Ectodermal cell (in vitro differentiated cells): ENCODE data around the gene AMBRA1.

Experiments
- H3K27ac ChIP-seq: 2 replicates; pipeline ENCODE4 v1.7.0; 2013; ENCODE audit warnings: mild to moderate bottlenecking, low read depth, low read length; ENCODE audit not compliant: insufficient read depth, poor library complexity, severe bottlenecking
- H3K27me3 ChIP-seq: 2 replicates; pipeline ENCODE4 v1.7.0; 2013; ENCODE audit warnings: mild to moderate bottlenecking, low read length; ENCODE audit not compliant: insufficient read depth, control insufficient read depth, poor library complexity, severe bottlenecking
- H3K36me3 ChIP-seq: one replicate; pipeline ENCODE4 v1.7.0; 2013; ENCODE audit warnings: low read length; ENCODE audit not compliant: control insufficient read depth, insufficient read depth
- H3K4me1 ChIP-seq: one replicate; pipeline ENCODE4 v1.7.0; 2013; ENCODE audit warnings: low read length; ENCODE audit not compliant: control insufficient read depth, insufficient read depth
- H3K4me3 ChIP-seq: 2 replicates; pipeline ENCODE4 v1.7.0; 2013; ENCODE audit warnings: low read depth, low read length, control low read depth; ENCODE audit not compliant: insufficient read depth
- H3K9me3 ChIP-seq: 2 replicates; pipeline ENCODE4 v1.7.0; 2013; ENCODE audit warnings: mild to moderate bottlenecking, low read length, moderate library complexity; ENCODE audit not compliant: control insufficient read depth
- WGBS, 2 experiments: methylation state at CpG; one replicate each; pipeline ENCODE4 v1.1.7; 2013; ENCODE audit warnings: missing lambda C conversion rate in 2 of 2; 5-methylcytosine and 5-hydroxymethylcytosine counted together

The AMBRA1 gene

DNA sequence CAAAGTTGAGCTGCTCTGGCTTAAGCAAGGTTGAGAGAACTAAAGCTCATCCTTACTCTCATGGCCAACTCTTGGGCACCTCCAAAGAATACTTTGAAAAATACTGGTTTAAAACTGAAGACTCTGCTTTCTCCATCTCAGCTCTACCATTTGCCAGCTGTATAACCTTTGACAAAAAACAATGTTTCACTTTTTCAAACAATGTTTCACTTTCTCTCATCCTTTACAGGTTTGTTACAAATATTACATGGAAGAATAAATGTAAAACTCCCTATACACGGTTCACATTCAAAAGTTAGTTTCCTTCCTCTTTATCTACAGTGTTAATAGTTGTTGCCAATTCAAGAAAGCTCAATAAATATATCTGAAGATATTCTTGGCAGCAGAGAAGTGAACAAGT is 19.2 kb downstream of the AMBRA1 start:
- no peak overlapping the region for H3K27ac ChIP-seq
- H3K9me3 ChIP-seq, result no peaks in the 10 kb centered on the region
- H3K36me3 ChIP-seq, result no peaks in the 10 kb centered on the region
- H3K4me3 ChIP-seq, result no peak overlapping the region
- no peaks in the 10 kb centered on the region for H3K4me1 ChIP-seq
- no CpG with 5 or more reads among the region's 1 CpG for WGBS, 2 experiments
- H3K27me3 ChIP-seq, result no peaks in the 10 kb centered on the region

DNA sequence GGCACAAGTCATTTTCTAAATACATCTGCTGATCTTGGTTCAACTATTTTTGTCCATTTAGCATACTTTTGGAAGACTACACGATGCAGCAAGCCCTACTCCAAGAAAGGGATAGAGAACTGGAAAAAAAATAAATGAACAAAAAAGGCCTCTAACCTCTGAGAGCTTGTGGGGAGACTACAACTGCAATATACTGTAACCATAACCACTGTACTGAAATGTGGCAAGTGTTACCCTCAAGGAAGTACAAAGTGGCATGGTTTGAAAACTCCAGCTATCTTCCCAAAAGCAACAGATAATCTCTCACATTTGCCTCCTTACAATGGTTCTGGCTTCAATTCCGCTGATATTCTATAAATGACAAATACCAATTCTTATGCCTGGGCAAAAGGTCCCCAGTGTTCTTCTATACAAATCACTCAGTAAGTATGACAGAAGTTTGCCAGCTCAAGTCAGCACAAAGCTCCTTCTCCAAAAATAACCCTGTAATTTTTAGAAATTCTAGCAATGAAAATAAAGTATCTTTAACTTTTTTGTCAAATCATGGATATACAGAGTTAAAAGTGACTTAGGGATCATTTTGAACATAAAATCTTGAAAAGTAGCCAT is 22.9 kb downstream of the AMBRA1 start:
- 90 to 94% methylated on average over 2 of the region's 2 CpGs for WGBS, 2 experiments
- H3K36me3 ChIP-seq, result no peaks in the 10 kb centered on the region
- no peaks in the 10 kb centered on the region for H3K27me3 ChIP-seq
- H3K4me1 ChIP-seq, result no peaks in the 10 kb centered on the region
- no peak overlapping the region for H3K4me3 ChIP-seq
- no peak overlapping the region for H3K27ac ChIP-seq
- H3K9me3 ChIP-seq, result no peaks in the 10 kb centered on the region

DNA sequence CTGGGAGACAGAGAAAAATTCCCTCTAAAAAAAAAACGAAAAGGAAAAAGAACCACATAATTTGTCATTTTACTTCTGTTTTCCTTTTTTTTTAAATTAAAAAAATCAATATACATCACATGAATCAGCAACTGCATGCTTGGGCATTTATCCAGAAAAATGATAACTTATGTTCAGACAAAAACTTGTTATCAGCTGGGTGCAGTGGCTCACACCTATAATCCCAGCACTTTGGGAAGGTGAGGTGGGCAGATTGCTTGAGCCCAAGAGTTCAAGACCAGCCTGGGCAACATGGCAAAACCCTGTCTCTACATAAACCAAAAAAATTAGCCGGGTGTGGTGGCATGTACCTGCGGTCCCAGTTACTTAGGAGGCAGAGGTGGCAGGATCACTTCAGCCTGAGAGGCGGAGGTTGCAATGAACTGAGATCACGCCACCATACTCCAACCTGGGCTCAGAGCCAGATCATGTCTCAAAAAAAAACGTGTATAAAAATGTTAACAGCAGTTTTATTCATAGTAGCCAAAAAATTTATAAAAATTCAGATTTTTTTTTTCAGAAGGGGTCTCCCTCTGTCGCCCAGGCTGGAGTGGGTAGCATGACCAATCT is 28.5 kb downstream of the AMBRA1 start:
- H3K9me3 ChIP-seq, result no peaks in the 10 kb centered on the region
- H3K27ac ChIP-seq, result no peak overlapping the region
- no peaks in the 10 kb centered on the region for H3K36me3 ChIP-seq
- H3K4me3 ChIP-seq, result no peak overlapping the region
- 91 to 98% methylated on average over 7 of the region's 7 CpGs for WGBS, 2 experiments
- no peaks in the 10 kb centered on the region for H3K4me1 ChIP-seq
- H3K27me3 ChIP-seq, result no peaks in the 10 kb centered on the region

DNA sequence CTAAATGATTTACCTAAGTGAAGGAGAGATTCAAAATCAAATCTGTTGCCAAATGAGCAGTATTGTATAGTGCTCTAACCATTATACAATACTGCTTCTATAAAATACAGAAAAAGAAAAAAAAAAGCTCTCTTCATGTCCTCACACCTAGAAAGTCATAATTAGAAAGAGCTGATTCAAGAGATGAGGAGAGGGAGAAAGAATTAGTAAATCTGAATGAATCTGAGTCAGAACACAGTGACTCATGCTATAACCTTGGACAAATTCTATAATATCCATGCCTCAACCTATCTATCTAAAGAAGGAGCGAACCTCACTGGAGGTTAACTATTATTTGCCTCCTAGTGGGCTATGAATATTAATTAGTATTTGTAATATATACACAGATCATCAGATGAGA is 29.4 kb downstream of the AMBRA1 start:
- Histone ChIP-seq H3K27me3 (no peaks in the 10 kb centered on the region), H3K27ac (no peak overlapping the region), H3K4me3 (no peak overlapping the region), H3K4me1 (no peaks in the 10 kb centered on the region), H3K36me3 (no peaks in the 10 kb centered on the region), H3K9me3 (no peaks in the 10 kb centered on the region)
- WGBS, 2 experiments, result no CpG with 5 or more reads among the region's 1 CpG

DNA sequence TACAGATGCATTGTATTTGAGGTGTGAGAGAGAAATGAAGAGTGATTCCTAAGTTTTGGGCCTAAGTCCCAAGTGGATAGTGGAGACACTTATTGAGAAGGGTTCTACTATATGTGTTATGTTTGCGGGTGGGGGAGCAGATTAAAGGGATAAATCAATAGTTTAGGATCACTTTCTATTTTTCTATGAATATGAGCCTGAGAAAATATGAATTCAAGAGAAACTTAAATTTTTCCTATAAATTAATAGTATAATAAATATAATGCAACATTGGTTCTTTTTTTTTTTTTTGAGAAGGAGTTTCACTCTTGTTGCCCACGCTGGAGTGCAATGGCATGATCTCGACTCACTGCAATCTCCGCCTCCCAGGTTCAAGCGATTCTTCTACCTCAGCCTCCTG is 31.3 kb downstream of the AMBRA1 start:
- Histone ChIP-seq H3K4me1 (no peaks in the 10 kb centered on the region), H3K4me3 (no peak overlapping the region), H3K9me3 (no peaks in the 10 kb centered on the region), H3K27me3 (no peaks in the 10 kb centered on the region), H3K27ac (no peak overlapping the region), H3K36me3 (no peaks in the 10 kb centered on the region)
- 92 to 96% methylated on average over 5 of the region's 5 CpGs for WGBS, 2 experiments

DNA sequence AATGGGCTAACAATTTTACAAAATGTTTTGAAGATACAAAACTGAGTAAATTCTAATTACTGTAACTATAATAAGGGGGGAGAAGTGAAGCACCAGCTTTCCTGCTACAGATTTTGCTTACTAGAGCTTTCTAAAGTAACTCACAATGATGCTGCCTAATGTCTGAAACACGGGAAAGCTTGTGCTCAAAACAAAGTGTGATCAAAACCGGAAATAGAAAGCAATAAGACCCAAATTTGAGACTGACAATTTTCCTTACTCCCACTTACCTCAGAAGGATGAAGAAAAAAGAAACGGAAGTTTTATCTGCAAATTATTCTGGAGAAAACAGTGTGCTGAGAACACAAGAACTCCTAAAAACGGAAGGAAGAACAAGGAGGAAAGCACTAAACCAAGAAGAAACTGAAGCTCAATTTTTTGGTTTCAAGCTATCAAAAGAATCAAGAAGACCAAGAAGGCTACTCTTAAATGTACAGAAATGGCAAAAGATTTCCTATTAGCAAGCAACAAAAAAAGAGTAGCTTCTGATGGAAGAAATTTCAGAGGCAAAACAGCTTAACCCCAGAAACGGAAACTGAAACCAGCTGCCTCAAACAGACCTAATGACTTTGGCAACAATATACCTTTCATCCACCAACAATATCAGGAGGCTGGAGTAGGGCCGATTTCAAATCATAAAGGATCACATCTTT is 33.4 kb downstream of the AMBRA1 start:
- H3K27ac ChIP-seq, result no peak overlapping the region
- H3K27me3 ChIP-seq, result no peaks in the 10 kb centered on the region
- no peak overlapping the region for H3K4me3 ChIP-seq
- no peaks in the 10 kb centered on the region for H3K36me3 ChIP-seq
- H3K9me3 ChIP-seq, result no peaks in the 10 kb centered on the region
- H3K4me1 ChIP-seq, result peaks cover 2% of the 10 kb centered on the region
- 92 to 94% methylated on average over 6 of the region's 6 CpGs for WGBS, 2 experiments

DNA sequence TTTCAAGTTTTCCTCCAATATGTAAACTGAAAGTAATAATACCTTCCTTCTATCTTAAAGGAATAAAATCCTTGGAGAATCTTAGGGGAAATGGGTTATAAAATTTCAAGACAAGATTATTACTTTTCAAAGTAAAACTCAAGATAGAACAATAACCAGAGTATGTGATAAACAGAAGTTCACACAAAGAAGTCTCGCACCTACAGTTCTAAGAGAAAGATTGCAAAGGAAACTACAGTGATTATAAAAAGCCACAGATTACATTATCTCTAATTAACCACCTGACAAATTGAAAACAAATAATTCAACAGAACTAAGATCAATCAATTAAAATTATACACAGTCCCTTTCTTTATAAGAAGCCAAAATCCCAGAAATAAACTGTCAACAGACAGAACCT is 34.0 kb downstream of the AMBRA1 start:
- no peaks in the 10 kb centered on the region for H3K27me3 ChIP-seq
- H3K27ac ChIP-seq, result no peak overlapping the region
- H3K4me3 ChIP-seq, result no peak overlapping the region
- no peaks in the 10 kb centered on the region for H3K9me3 ChIP-seq
- 96 to 100% methylated on average over 1 of the region's 1 CpG for WGBS, 2 experiments
- peaks cover 8% of the 10 kb centered on the region for H3K4me1 ChIP-seq
- no peaks in the 10 kb centered on the region for H3K36me3 ChIP-seq

DNA sequence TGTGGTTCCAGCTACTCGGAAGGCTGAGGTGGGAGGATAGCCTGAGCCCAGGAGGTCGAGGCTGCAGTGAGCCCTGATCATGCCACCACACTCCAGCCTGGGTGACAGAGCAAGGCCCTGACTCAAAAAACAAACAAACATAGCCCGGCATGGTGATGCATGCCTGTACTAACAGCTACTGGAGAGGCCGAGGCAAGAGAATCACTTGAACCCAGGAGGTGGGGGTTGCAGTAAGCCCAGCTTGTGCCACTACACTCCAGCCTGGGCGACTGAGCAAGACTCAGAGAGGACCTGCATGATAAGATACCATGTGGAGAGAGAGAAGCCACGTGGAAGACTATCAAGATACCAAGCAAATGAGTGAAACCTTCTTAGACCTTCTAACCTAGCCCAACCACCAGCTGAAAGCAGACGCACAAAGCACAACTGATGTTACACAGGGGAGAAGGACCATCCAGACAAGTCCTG is 36.1 kb downstream of the AMBRA1 start:
- Histone ChIP-seq H3K36me3 (no peaks in the 10 kb centered on the region), H3K4me1 (peaks cover 19% of the 10 kb centered on the region), H3K27ac (no peak overlapping the region), H3K9me3 (no peaks in the 10 kb centered on the region), H3K27me3 (no peaks in the 10 kb centered on the region), H3K4me3 (no peak overlapping the region)
- WGBS, 2 experiments, result 88 to 89% methylated on average over 7 of the region's 7 CpGs

DNA sequence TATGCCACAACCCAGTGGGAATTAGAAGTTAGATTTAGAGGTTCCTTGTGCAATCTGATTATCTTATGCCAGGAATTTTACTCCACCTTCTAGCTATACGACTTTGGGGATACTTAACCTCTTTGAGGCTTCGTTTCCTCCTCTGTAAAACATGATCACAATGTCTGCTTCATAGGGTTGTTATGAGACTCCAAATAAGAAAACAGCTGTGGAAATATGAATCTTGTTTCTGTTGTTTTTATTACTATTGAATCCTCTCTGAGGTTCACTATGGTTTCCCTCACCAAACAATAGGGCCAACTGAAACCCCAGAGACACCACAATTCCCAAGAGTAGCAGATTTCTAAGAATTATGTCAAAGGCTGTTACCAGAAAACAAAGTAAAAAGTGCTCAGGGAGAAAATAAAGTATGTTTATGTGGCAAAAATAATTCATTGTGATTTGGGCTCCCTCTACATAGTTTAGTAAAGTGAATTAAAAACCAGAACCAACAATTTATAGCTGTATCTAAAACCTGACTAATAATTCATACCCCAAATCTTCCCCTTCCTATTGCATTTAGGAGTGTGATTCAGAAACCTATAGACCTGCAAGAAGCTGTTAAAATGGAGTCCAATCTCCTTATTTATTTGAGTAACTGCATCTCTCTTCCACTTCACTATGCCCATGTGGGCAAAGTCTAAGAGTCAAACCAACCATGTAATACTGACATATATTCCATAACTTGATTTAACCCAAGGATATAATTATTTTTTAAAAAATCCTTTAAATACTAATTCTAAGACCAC is 38.4 kb downstream of the AMBRA1 start:
- H3K4me3 ChIP-seq, result no peak overlapping the region
- H3K36me3 ChIP-seq, result no peaks in the 10 kb centered on the region
- peaks cover 19% of the 10 kb centered on the region for H3K4me1 ChIP-seq
- H3K27ac ChIP-seq, result no peak overlapping the region
- H3K27me3 ChIP-seq, result no peaks in the 10 kb centered on the region
- WGBS, 2 experiments, result 93 to 100% methylated on average over 2 of the region's 2 CpGs
- no peaks in the 10 kb centered on the region for H3K9me3 ChIP-seq
